Stimulated activated CD4-positive, alpha-beta T cell treated with anti-CD3 and anti-CD28 coated beads, TNF-alpha, amount 100 ng/mL, for 48 hours (primary cell): ENCODE results near the gene C22orf39.

ENCODE experiments used
- DNase-seq, 3 donors: peaks; one replicate each; pipeline ENCODE4 v3.0.0-alpha.2; 2020; ENCODE audit warnings: low read depth in 3 of 3

Gene C22orf39

GRCh38 chr22:19400881-19401280 lies 46.6 kb downstream of the C22orf39 start:
- no peak for DNase-seq

- DNase-seq, result no peak
Measured at GRCh38 chr22:19398652-19399051, 48.9 kb downstream of the C22orf39 start.

- no peak for DNase-seq
Measured at GRCh38 chr22:19398206-19398605, 49.3 kb downstream of the C22orf39 start.

- no peak for DNase-seq
Measured at GRCh38 chr22:19397734-19398104, 49.8 kb downstream of the C22orf39 start.

- no peak for DNase-seq
Measured at GRCh38 chr22:19396934-19397733, 50.4 kb downstream of the C22orf39 start.

GRCh38 chr22:19396561-19396933 lies 51.0 kb downstream of the C22orf39 start:
- DNase-seq, result no peak

GRCh38 chr22:19395276-19395675 lies 52.2 kb downstream of the C22orf39 start:
- DNase-seq, result no peak

- DNase-seq, result no peak
Measured at GRCh38 chr22:19394274-19395050, 53.0 kb downstream of the C22orf39 start.

GRCh38 chr22:19393704-19394103 lies 53.8 kb downstream of the C22orf39 start:
- DNase-seq, result no peak
